Liver (tissue), 9 donors: ENCODE measurements around the gene ZNF544. TPM values are rescaled to one million over a fixed set of nuclear protein-coding genes. Genes with fewer than 3 reads are reported as not detected.

Experiments used
- DNase-seq: peaks from one replicate; pipeline ENCODE4 v3.0.0-alpha.2; 2017; ENCODE audit warnings: low spot score
- H3K27ac ChIP-seq, 2 donors: one replicate each; pipeline ENCODE4 v1.7.0; 2013; ENCODE audit warnings: inconsistent platforms in 2 of 2, low read length in 2 of 2, control low read depth in 1 of 2, low read depth in 1 of 2, mild to moderate bottlenecking in 1 of 2
- H3K27me3 ChIP-seq, 4 donors: one replicate each; pipeline versions ENCODE4 v1.6.1 to v1.7.0; 2013; ENCODE audit warnings: low read length in 3 of 4, inconsistent platforms in 1 of 4, mild to moderate bottlenecking in 1 of 4, moderate library complexity in 1 of 4; ENCODE audit not compliant: control insufficient read depth in 4 of 4, insufficient read depth in 4 of 4
- H3K36me3 ChIP-seq, 4 donors: one replicate each; pipeline versions ENCODE4 v1.6.1 to v1.7.0; 2013; ENCODE audit warnings: low read length in 3 of 4, mild to moderate bottlenecking in 3 of 4, low read depth in 1 of 4, moderate library complexity in 1 of 4; ENCODE audit not compliant: control insufficient read depth in 4 of 4, insufficient read depth in 3 of 4
- H3K4me1 ChIP-seq, 4 donors: one replicate each; pipeline versions ENCODE4 v1.6.1 to v1.7.0; 2013; ENCODE audit warnings: low read length in 3 of 4, mild to moderate bottlenecking in 3 of 4, moderate library complexity in 1 of 4; ENCODE audit not compliant: control insufficient read depth in 4 of 4, insufficient read depth in 4 of 4
- H3K4me3 ChIP-seq, 3 donors: one replicate each; pipeline versions ENCODE4 v1.6.1 to v1.7.0; 2013; ENCODE audit warnings: low read length in 3 of 3, control low read depth in 1 of 3, low read depth in 1 of 3, mild to moderate bottlenecking in 1 of 3
- H3K9ac ChIP-seq, 2 donors: one replicate each; pipeline ENCODE4 v1.7.0; 2013; ENCODE audit warnings: low read length in 2 of 2, mild to moderate bottlenecking in 2 of 2, moderate library complexity in 2 of 2, control low read depth in 1 of 2, low read depth in 1 of 2
- H3K9me3 ChIP-seq, 4 donors: one replicate each; pipeline versions ENCODE4 v1.6.1 to v1.7.0; 2013; ENCODE audit warnings: low read length in 3 of 4; ENCODE audit not compliant: control insufficient read depth in 4 of 4
- ATF3 ChIP-seq: IDR thresholded peaks from 2 replicates; pipeline ENCODE4 v1.6.1; 2016; ENCODE audit warnings: antibody characterized with exemption
- CTCF ChIP-seq: fragments of 150-350 bp; IDR thresholded peaks from 2 replicates; pipeline ENCODE4 v1.5.1; 2017; ENCODE audit warnings: improper control_type of control experiment, low read depth, low read length; ENCODE audit not compliant: missing input control
- EGR1 ChIP-seq, 2 donors: IDR thresholded peaks; 2 replicates each; pipeline ENCODE4 v1.6.1; 2016 to 2018; ENCODE audit warnings: antibody characterized with exemption in 2 of 2, low read depth in 2 of 2
- FOXA1 ChIP-seq: IDR thresholded peaks from 2 replicates; pipeline ENCODE4 v1.6.1; 2016; ENCODE audit warnings: antibody characterized with exemption
- FOXA2 ChIP-seq: IDR thresholded peaks from 2 replicates; pipeline ENCODE4 v1.6.1; 2016; ENCODE audit warnings: antibody characterized with exemption
- GABPA ChIP-seq, 2 donors: IDR thresholded peaks in 1 of 2; conservative IDR thresholded peaks in 1 of 2; 2 replicates each; pipeline ENCODE4 v1.6.1; 2016; ENCODE audit warnings: antibody characterized with exemption in 2 of 2, mild to moderate bottlenecking in 1 of 2, moderate library complexity in 1 of 2
- HNF4A ChIP-seq, 2 donors: conservative IDR thresholded peaks; 2 replicates each; pipeline ENCODE4 v1.6.1; 2016; ENCODE audit warnings: antibody characterized with exemption in 2 of 2, mild to moderate bottlenecking in 2 of 2
- HNF4G ChIP-seq: IDR thresholded peaks from 2 replicates; pipeline ENCODE4 v1.6.1; 2016; ENCODE audit warnings: antibody characterized with exemption
- JUND ChIP-seq, 2 donors: IDR thresholded peaks; 2 replicates each; pipeline ENCODE4 v1.6.1; 2016; ENCODE audit warnings: antibody characterized with exemption in 2 of 2
- NR2F2 ChIP-seq: IDR thresholded peaks from 2 replicates; pipeline ENCODE4 v1.6.1; 2016; ENCODE audit warnings: antibody characterized with exemption
- RAD21 ChIP-seq, 2 donors: IDR thresholded peaks; 2 replicates each; pipeline ENCODE4 v1.6.1; 2016; ENCODE audit warnings: antibody characterized with exemption in 2 of 2, mild to moderate bottlenecking in 2 of 2
- RXRA ChIP-seq, 2 donors: IDR thresholded peaks; 2 replicates each; pipeline ENCODE4 v1.6.1; 2017 to 2018; ENCODE audit warnings: antibody characterized with exemption in 2 of 2, mild to moderate bottlenecking in 1 of 2
- SP1 ChIP-seq: IDR thresholded peaks from 2 replicates; pipeline ENCODE4 v1.6.1; 2018; ENCODE audit warnings: antibody characterized with exemption, mild to moderate bottlenecking
- TAF1 ChIP-seq: conservative IDR thresholded peaks from 2 replicates; pipeline ENCODE4 v1.6.1; 2016; ENCODE audit warnings: antibody characterized with exemption, mild to moderate bottlenecking
- YY1 ChIP-seq: IDR thresholded peaks from 2 replicates; pipeline ENCODE4 v1.6.1; 2016; ENCODE audit warnings: antibody characterized with exemption, mild to moderate bottlenecking
- ZBTB33 ChIP-seq: IDR thresholded peaks from 2 replicates; pipeline ENCODE4 v1.6.1; 2016; ENCODE audit warnings: antibody characterized with exemption
- WGBS: extraction: QIAGEN DNeasy Blood & Tissue Kit; methylation state at CpG from one replicate; pipeline ENCODE4 v1.1.7; 2013; 5-methylcytosine and 5-hydroxymethylcytosine counted together
- polyA plus RNA-seq, 2 donors: library from polyadenylated mRNA; stranded (reverse) in 1 of 2; unstranded in 1 of 2; fragments of 200-250 nt in 1 of 2; fragments of >200 nt in 1 of 2; fragmentation: Nextera tagmentation in 1 of 2; extraction: Ambion mirVana in 1 of 2; gene quantifications; one replicate each; pipeline versions ENCODE4 v1.2.1 to v1.2.3, GENCODE V29; 2013 to 2015
- total RNA-seq, 2 donors: library from RNA; depleted of rRNA; stranded (reverse); fragments of >200 nt; gene quantifications; one replicate each; pipeline ENCODE4 v1.2.3, GENCODE V29; 2014
- donor health status: healthy.
- donor health status: healthy.
- donor health status: healthy.
- donor health status: healthy.
- donor health status: healthy.

The ZNF544 gene
- total and polyA plus RNA-seq, 4 donors, result 2.5 to 25.2 (median 11.3) TPM

- peaks cover 6 to 21% (median 15%) of the 10 kb centered on the region in 4 donors for H3K9me3 ChIP-seq
- WGBS, result 7% methylated on average over 60 of the region's 60 CpGs
- H3K36me3 ChIP-seq, result peaks cover 3 to 9% (median 6%) of the 10 kb centered on the region in 4 donors
- peak overlapping the region; percentile 72 to 92 for H3K9ac ChIP-seq
- no peak for TF ChIP-seq TAF1
- TF ChIP-seq CTCF, result no peak
- TF ChIP-seq SP1, result no peak
- TF ChIP-seq YY1, result peak; percentile 85
- no peak for TF ChIP-seq FOXA2
- TF ChIP-seq HNF4A (conservative IDR thresholded peaks at IDR 0.05), result no peak
- no peak for TF ChIP-seq NR2F2
- no peaks in the 10 kb centered on the region for H3K27me3 ChIP-seq
- H3K27ac ChIP-seq, result peak overlapping the region; percentile 81 to 90
- peaks cover 4 to 8% (median 5%) of the 10 kb centered on the region in 4 donors for H3K4me1 ChIP-seq
- H3K4me3 ChIP-seq, result peak overlapping the region; percentile 81 to 96 (median 90)
- peak; percentile 87 for DNase-seq
Observed at GRCh38 chr19:58279042-58279924, 50.6 kb downstream of the ZNF544 start.

- peaks cover 3 to 9% (median 6%) of the 10 kb centered on the region in 4 donors for H3K36me3 ChIP-seq
Observed at GRCh38 chr19:58279925-58280316, 51.2 kb downstream of the ZNF544 start.

GRCh38 chr19:58284199-58284598 is 55.5 kb downstream of the ZNF544 start:
- DNase-seq, result no peak
- Histone ChIP-seq H3K36me3 (peaks cover 12 to 35% (median 24%) of the 10 kb centered on the region in 4 donors), H3K9ac (no peak overlapping the region), H3K27ac (no peak overlapping the region), H3K4me1 (peaks cover 4 to 5% (median 4%) of the 10 kb centered on the region in 4 donors), H3K27me3 (no peaks in the 10 kb centered on the region), H3K4me3 (peak overlapping the region in 1 of 3 donors; percentile 20), H3K9me3 (peaks cover 12 to 41% (median 30%) of the 10 kb centered on the region in 4 donors)
- WGBS, result 95% methylated on average over 7 of the region's 7 CpGs
- TF ChIP-seq ZBTB33, result no peak
- TF ChIP-seq HNF4G, result no peak
- TF ChIP-seq TAF1, result no peak
- TF ChIP-seq JUND (IDR thresholded peaks at IDR 0.05), result no peak
- TF ChIP-seq RAD21 (IDR thresholded peaks at IDR 0.05), result no peak
- TF ChIP-seq ATF3, result no peak
- no peak for TF ChIP-seq GABPA (IDR thresholded peaks at IDR 0.05 in 1 of 2, conservative IDR thresholded peaks at IDR 0.05 in 1 of 2)
- TF ChIP-seq SP1, result no peak
- TF ChIP-seq HNF4A (conservative IDR thresholded peaks at IDR 0.05), result no peak
- no peak for TF ChIP-seq RXRA (IDR thresholded peaks at IDR 0.05)
- no peak for TF ChIP-seq NR2F2
- TF ChIP-seq EGR1 (IDR thresholded peaks at IDR 0.05; ENCODE audit: low read depth in 2 of 2), result no peak
- no peak for TF ChIP-seq YY1
- TF ChIP-seq FOXA2, result no peak
- no peak for TF ChIP-seq FOXA1

More at GRCh38 chr19:58279925-58280316, 51.2 kb downstream of the ZNF544 start:
- peak overlapping the region in 1 of 3 donors; percentile 96 for H3K4me3 ChIP-seq
- TF ChIP-seq SP1, result no peak
- no peak for TF ChIP-seq CTCF
- no peak for TF ChIP-seq TAF1
- H3K4me1 ChIP-seq, result peaks cover 4 to 8% (median 5%) of the 10 kb centered on the region in 4 donors
- H3K9me3 ChIP-seq, result peaks cover 8 to 23% (median 14%) of the 10 kb centered on the region in 4 donors
- peak overlapping the region in 1 of 2 donors; percentile 81 for H3K27ac ChIP-seq
- WGBS, result 93% methylated on average over 4 of the region's 4 CpGs
- no peak overlapping the region for H3K9ac ChIP-seq
- H3K27me3 ChIP-seq, result no peaks in the 10 kb centered on the region
- DNase-seq, result no peak
